ENCODE measurements around the gene ZNF862.

Gene ZNF862

GRCh38 chr7:149811831-149812490, 26.2 kb upstream of the ZNF862 start:
- no peak for DNase-seq

- no peak for DNase-seq
Observed at GRCh38 chr7:149813254-149814035, 24.7 kb upstream of the ZNF862 start.

DNA sequence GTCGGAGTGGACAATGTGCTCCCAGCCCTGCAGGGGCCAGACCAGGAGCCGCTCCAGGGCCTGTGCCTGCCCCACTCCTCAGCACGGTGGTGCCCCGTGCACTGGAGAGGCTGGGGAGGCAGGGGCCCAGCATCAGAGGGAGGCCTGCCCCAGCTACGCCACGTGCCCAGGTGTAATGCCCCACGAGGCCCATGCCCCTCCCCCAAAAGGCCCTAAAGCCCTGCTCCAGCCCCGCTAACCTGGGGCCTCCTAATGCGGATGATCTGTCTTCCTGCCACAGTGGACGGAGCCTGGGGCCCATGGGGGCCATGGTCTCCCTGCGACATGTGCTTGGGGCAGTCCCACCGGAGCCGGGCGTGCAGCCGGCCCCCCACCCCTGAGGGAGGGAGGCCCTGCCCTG, 23.7 kb upstream of the ZNF862 start:
- no peak for DNase-seq

DNA sequence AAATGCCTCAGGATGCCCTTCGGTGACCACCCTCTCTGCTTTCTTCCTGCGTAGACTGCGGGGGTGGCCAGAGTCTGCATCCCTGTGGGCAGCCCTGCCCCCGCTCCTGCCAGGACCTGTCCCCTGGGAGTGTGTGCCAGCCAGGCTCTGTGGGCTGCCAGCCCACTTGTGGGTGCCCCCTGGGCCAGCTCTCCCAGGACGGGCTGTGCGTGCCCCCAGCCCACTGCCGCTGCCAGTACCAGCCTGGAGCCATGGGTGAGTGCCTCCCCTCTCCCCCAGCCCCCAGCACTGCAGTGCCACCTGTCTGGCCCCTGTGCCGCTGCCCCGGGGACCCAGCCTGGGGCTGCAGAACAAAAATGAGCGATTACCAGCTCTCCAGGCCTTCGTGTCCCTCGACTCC, 23.1 kb upstream of the ZNF862 start:
- DNase-seq = no peak

- no peak for DNase-seq
Observed at GRCh38 chr7:149815661-149816266, 22.4 kb upstream of the ZNF862 start.

GRCh38 chr7:149816267-149816751, 21.9 kb upstream of the ZNF862 start:
- no peak for DNase-seq

- no peak for DNase-seq
Observed at GRCh38 chr7:149816794-149817193, 21.4 kb upstream of the ZNF862 start.

DNA sequence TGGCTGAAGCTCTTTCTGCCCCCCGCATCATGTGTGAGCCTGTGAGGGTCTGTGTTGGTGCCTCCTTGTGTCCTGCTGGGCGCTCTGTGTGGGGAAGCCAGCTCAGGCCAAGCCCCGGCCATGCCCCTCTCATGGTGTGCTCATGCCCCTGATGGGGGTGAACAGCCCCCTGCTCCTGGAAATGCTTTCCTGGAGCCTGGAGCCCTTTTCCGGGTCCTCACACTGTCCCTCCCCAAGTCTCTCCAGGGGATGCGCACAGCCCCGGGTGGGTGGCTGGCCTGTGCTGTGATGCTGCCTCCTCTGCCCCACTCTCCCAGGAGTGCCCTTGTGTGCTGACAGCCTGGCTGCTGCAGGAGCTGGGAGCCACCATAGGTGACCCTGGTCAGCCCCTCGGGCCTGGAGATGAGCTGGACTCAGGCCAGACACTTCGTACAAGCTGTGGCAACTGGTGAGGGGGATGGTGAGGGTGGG, 20.8 kb upstream of the ZNF862 start:
- DNase-seq = no peak

DNA sequence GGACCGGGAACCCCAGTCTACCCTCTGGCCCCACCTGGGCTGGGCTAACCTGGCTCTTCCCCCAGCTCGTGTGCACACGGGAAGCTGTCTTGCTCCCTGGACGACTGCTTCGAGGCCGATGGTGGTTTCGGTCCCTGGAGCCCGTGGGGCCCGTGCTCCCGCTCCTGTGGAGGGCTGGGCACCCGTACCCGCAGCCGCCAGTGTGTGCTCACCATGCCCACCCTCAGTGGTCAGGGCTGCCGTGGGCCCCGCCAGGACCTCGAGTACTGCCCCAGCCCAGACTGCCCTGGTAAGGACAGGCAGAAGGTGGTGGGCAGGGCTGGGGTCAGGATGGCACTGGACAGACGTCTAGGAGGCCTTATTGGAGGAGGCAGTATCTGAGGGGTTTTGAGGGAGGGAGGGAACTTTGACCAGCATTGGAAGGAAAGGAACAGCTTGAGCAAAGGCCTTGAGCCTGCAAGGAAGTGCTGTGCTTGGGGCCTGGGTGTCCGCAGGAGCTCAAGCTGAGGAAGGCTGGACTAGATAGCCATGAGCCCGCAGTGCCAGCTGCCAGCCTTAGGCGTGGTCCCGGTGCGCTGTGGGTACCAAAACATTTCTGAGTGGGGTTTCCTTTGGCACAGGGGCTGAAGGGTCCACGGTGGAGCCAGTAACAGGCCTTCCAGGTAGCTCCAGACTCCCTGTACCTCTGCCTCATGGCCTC, 20.2 kb upstream of the ZNF862 start:
- DNase-seq = no peak

DNA sequence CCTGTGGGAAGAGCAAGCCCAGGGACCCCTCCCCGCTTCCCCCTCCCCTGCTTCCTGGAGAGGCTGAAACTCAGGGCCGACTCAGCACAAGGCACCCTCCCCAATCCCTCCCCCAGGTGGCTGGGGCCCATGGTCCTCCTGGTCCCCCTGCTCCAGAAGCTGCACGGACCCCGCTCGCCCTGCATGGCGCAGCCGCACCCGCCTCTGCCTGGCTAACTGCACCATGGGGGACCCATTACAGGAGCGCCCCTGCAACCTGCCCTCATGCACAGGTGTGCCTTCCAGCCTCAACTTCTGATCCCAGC, 19.7 kb upstream of the ZNF862 start:
- DNase-seq = no peak

DNA sequence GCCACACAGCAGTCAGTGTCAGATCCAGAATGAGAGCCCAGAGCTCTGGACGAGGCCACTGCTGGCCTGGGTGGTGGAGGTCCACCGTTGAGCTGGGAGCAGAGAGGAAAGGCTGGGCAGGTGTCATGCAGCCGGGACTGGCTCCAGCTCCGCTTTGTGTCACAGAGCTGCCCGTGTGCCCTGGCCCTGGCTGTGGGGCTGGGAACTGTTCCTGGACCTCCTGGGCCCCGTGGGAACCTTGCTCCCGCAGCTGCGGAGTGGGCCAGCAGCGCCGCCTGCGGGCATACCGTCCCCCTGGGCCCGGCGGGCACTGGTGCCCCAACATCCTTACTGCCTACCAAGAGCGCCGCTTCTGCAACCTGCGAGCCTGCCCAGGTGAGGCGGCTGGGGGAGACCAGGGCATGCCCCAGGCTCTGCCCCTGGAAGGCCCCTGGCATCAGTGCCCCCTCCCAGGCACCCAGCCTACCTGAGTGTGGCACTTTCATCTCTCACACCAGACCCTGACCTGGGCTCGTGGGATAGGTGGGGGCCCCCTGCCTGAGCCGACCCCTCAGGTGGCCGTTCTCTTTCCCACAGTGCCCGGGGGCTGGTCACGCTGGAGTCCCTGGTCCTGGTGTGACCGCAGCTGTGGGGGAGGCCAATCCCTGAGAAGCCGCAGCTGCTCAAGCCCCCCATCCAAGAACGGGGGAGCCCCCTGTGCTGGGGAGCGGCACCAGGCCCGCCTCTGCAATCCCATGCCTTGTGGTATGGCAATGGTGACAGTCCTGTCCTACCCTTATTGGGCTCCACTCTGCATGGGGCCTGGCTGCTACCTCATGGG, 18.8 kb upstream of the ZNF862 start:
- no peak for DNase-seq

GRCh38 chr7:149819961-149820340, 18.2 kb upstream of the ZNF862 start:
- DNase-seq = no peak

DNA sequence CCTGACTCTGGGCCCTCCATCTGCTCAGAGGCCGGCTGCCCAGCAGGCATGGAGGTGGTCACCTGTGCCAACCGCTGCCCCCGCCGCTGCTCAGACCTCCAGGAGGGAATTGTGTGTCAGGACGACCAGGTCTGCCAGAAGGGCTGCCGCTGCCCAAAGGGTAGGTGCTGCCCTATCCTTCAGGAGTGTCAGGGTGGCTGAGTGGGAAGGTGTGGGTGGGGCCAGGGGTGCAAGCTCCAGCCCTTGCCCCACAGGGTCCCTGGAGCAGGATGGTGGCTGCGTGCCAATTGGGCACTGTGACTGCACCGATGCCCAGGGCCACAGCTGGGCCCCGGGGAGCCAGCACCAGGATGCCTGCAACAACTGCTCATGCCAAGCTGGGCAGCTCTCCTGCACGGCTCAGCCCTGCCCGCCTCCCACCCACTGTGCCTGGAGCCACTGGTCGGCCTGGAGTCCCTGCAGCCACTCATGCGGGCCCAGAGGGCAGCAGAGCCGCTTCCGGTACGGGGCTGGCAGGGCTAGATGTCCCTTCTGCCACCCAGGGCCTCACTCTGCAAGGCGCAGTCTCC, 17.5 kb upstream of the ZNF862 start:
- no peak for DNase-seq

DNA sequence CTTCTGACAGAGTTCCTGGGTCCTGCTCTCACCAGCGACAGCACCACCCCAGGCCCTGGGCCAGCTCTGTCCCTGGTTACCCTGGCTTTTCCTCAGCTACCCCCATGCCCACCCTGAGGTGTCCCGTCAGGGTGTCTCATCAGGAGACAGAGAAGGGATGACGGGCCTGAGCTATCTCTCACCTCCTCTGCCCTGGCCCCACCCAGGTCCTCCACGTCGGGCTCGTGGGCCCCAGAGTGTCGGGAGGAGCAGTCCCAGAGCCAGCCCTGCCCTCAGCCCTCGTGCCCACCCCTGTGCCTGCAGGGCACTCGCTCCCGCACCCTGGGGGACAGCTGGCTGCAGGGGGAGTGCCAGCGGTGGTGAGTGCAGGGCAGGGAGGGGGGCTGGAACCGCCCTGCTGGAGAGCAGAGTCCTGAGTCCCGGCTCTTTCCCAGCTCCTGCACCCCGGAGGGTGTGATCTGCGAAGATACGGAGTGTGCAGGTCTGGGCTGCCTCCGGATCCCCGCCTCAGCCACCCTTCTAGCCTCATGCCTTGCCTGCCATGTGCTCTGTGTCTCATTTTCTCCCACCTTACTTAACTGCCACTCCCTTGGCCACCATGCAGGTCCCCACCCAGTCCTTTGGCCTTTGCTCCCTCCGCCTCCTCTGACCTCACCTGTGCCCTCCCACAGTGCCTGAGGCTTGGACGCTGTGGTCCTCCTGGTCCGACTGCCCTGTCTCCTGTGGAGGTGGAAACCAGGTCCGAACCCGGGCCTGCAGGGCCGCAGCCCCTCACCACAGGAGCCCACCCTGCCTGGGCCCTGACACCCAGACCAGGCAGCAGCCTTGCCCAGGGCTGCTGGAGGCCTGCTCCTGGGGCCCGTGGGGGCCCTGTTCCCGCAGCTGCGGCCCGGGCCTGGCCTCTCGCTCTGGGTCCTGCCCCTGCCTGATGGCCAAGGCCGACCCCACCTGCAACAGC, 16.7 kb upstream of the ZNF862 start:
- DNase-seq = no peak

GRCh38 chr7:149822353-149822943, 15.7 kb upstream of the ZNF862 start:
- no peak for DNase-seq

GRCh38 chr7:149823191-149823630, 15.0 kb upstream of the ZNF862 start:
- DNase-seq = no peak

- no peak for DNase-seq
Observed at GRCh38 chr7:149823631-149824199, 14.5 kb upstream of the ZNF862 start.

DNA sequence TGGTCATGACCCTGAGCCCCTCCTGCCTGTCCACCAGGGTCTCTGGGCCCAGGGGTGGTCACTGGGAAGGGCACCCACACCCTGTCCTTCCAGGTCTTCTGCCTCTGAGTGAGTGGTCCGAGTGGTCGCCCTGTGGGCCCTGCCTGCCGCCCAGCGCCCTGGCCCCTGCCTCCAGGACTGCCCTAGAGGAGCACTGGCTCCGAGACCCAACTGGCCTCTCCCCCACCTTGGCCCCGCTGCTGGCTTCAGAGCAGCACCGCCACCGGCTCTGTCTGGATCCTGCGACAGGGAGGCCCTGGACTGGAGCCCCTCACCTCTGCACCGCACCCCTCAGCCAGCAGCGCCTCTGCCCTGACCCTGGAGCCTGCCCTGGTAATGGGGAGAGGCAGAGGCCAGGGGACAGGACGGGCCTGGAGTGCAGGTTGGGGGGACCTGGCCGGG, 13.9 kb upstream of the ZNF862 start:
- DNase-seq = no peak

GRCh38 chr7:149824748-149825566, 13.2 kb upstream of the ZNF862 start:
- no peak for DNase-seq
